HepG2 (cell line): ENCODE data around the gene OSCP1. TPM values are rescaled to one million over a fixed set of nuclear protein-coding genes. Genes with fewer than 3 reads are reported as not detected.

Experiments
- AGO1 ChIP-seq: fragments of 200-400 bp; formaldehyde crosslinking; IDR thresholded peaks from 2 replicates; pipeline ENCODE4 v1.6.1; 2017; ENCODE audit warnings: mild to moderate bottlenecking, low read depth, low read length, moderate library complexity; ENCODE audit not compliant: poor library complexity, severe bottlenecking
- CHD4 ChIP-seq: fragments of 200-600 bp; sonication (generic); IDR thresholded peaks from 2 replicates; pipeline ENCODE4 v1.7.0; 2017; ENCODE audit warnings: mild to moderate bottlenecking, low read length, borderline replicate concordance
- DPF2 ChIP-seq: sonication (generic); formaldehyde crosslinking; IDR thresholded peaks from 2 replicates; pipeline ENCODE4 v1.4.0; 2020; ENCODE audit warnings: mild to moderate bottlenecking, low read depth, missing genetic modification reagents, borderline replicate concordance
- GFI1 ChIP-seq: sonication (generic); formaldehyde crosslinking; IDR thresholded peaks from 2 replicates; pipeline ENCODE4 v1.5.0; 2020; ENCODE audit warnings: missing genetic modification reagents, mild to moderate bottlenecking, borderline replicate concordance
- HOXA7 ChIP-seq: sonication (generic); formaldehyde crosslinking; IDR thresholded peaks from 2 replicates; pipeline ENCODE4 v1.8.1; 2022; ENCODE audit warnings: mild to moderate bottlenecking, missing genetic modification reagents, moderate library complexity
- LCORL ChIP-seq, 2 experiments: fragments of 450-650 bp in 1 of 2; sonication (generic) in 1 of 2; formaldehyde crosslinking in 1 of 2; IDR thresholded peaks; 2 replicates each; pipeline versions ENCODE4 v1.5.0 to v1.6.1; 2017 to 2020; ENCODE audit warnings: antibody characterized with exemption in 1 of 2, missing genetic modification reagents in 1 of 2
- MXD1 ChIP-seq: sonication (generic); formaldehyde crosslinking; IDR thresholded peaks from 2 replicates; pipeline ENCODE4 v1.4.0; 2020; ENCODE audit warnings: mild to moderate bottlenecking, missing genetic modification reagents
- NFYB ChIP-seq: sonication (generic); formaldehyde crosslinking; IDR thresholded peaks from 2 replicates; pipeline ENCODE4 v1.4.0; 2020; ENCODE audit warnings: missing genetic modification reagents
- PLSCR1 ChIP-seq: sonication (generic); formaldehyde crosslinking; IDR thresholded peaks from 2 replicates; pipeline ENCODE4 v1.5.0; 2020; ENCODE audit warnings: missing genetic modification reagents, mild to moderate bottlenecking, borderline replicate concordance
- RELA ChIP-seq: sonication (generic); formaldehyde crosslinking; IDR thresholded peaks from 2 replicates; pipeline ENCODE4 v1.4.0; 2020; ENCODE audit warnings: missing genetic modification reagents
- TFAP4 ChIP-seq: sonication (generic); IDR thresholded peaks from 2 replicates; pipeline ENCODE4 v1.6.1; 2016; ENCODE audit warnings: low read depth, borderline replicate concordance
- ZBTB2 ChIP-seq: sonication (generic); formaldehyde crosslinking; IDR thresholded peaks from 2 replicates; pipeline ENCODE4 v1.8.0; 2022; ENCODE audit warnings: low read depth, missing genetic modification reagents
- ZBTB33 ChIP-seq: sonication (generic); formaldehyde crosslinking; IDR thresholded peaks from 2 replicates; pipeline ENCODE4 v1.4.0; 2020; ENCODE audit warnings: missing genetic modification reagents
- ZIK1 ChIP-seq: sonication (generic); formaldehyde crosslinking; IDR thresholded peaks from 2 replicates; pipeline ENCODE4 v1.5.0; 2020; ENCODE audit warnings: mild to moderate bottlenecking, low read depth, missing genetic modification reagents, borderline replicate concordance
- ZNF263 ChIP-seq: sonication (generic); formaldehyde crosslinking; IDR thresholded peaks from 2 replicates; pipeline ENCODE4 v1.4.0; 2020; ENCODE audit warnings: missing genetic modification reagents
- ZNF333 ChIP-seq: sonication (generic); formaldehyde crosslinking; IDR thresholded peaks from 2 replicates; pipeline ENCODE4 v1.4.0; 2020; ENCODE audit warnings: mild to moderate bottlenecking, missing genetic modification reagents, borderline replicate concordance
- ZNF382 ChIP-seq: sonication (generic); formaldehyde crosslinking; IDR thresholded peaks from 2 replicates; pipeline ENCODE4 v1.5.0; 2020; ENCODE audit warnings: missing genetic modification reagents, mild to moderate bottlenecking, borderline replicate concordance
- ZNF543 ChIP-seq: sonication (generic); formaldehyde crosslinking; IDR thresholded peaks from 2 replicates; pipeline ENCODE4 v1.4.0; 2020; ENCODE audit warnings: mild to moderate bottlenecking, missing genetic modification reagents
- ZNF546 ChIP-seq: sonication (generic); formaldehyde crosslinking; conservative IDR thresholded peaks from 2 replicates; pipeline ENCODE4 v1.8.1; 2023; ENCODE audit warnings: mild to moderate bottlenecking, missing genetic modification reagents
- ZNF652 ChIP-seq: IDR thresholded peaks from 2 replicates; pipeline ENCODE4 v1.6.1; 2016; ENCODE audit warnings: low read depth, borderline replicate concordance
- ZNF784 ChIP-seq: sonication (generic); formaldehyde crosslinking; IDR thresholded peaks from 2 replicates; pipeline ENCODE4 v1.5.1; 2020; ENCODE audit warnings: missing genetic modification reagents, mild to moderate bottlenecking, borderline replicate concordance
- polyA plus RNA-seq, 8 experiments: library from polyadenylated mRNA; depleted of rRNA in 3 of 8; stranded (reverse) in 7 of 8; unstranded in 1 of 8; fragments of >200 nt; fragmentation: Illumina TruSeq in 4 of 8; extraction: Trizol in 4 of 8; gene quantifications; 2 replicates each; pipeline versions ENCODE4 v1.2.1 to v1.2.3, GENCODE V29; 2011 to 2016; ENCODE audit warnings: low read depth in 4 of 8, missing spikeins in 1 of 8, mixed read lengths in 1 of 8; ENCODE audit not compliant: insufficient read depth in 1 of 8
- total RNA-seq, 5 experiments: library from RNA; depleted of rRNA; stranded (reverse); fragments of >200 nt; fragmentation: Illumina TruSeq; extraction: Trizol; gene quantifications; 2 replicates each; pipeline ENCODE4 v1.2.3, GENCODE V29; 2016; ENCODE audit warnings: low read depth in 1 of 5

The OSCP1 gene
- total and polyA plus RNA-seq, 2 of the 13 experiments (the other 11 are each of a cell fraction or from before 2014, with no cell fraction given) = 0.60 to 0.84 TPM

- no peak for TF ChIP-seq ZNF652 (CRISPR knock-in tag)
- peak; percentile 75; the same call in 1 of the 2 replicates for TF ChIP-seq MXD1 (CRISPR knock-in tag)
- TF ChIP-seq ZIK1 (CRISPR knock-in tag) = no peak
- TF ChIP-seq LCORL (IDR thresholded peaks at IDR 0.05) = no peak
- TF ChIP-seq LCORL (CRISPR knock-in tag; IDR thresholded peaks at IDR 0.05) = peak; percentile 74
- no peak for TF ChIP-seq ZNF333 (CRISPR knock-in tag)
- peak; percentile 69; the same call in 1 of the 2 replicates for TF ChIP-seq ZBTB2 (CRISPR knock-in tag)
- peak; percentile 37 for TF ChIP-seq AGO1
- TF ChIP-seq ZNF546 (CRISPR knock-in tag) = no peak
- no peak for TF ChIP-seq ZNF543 (CRISPR knock-in tag)
- TF ChIP-seq HOXA7 = no peak
- TF ChIP-seq TFAP4 = peak; percentile 6; the same call in 1 of the 2 replicates
- TF ChIP-seq NFYB = peak; percentile 82
- no peak for TF ChIP-seq ZNF382 (CRISPR knock-in tag)
- TF ChIP-seq RELA = no peak
- peak; percentile 79 for TF ChIP-seq ZNF263 (CRISPR knock-in tag)
- TF ChIP-seq ZNF784 (CRISPR knock-in tag) = no peak
- TF ChIP-seq GFI1 (CRISPR knock-in tag) = peak; percentile 42; the same call in 1 of the 2 replicates
- no peak for TF ChIP-seq CHD4
- no peak for TF ChIP-seq PLSCR1
- no peak for TF ChIP-seq ZBTB33 (CRISPR knock-in tag)
- TF ChIP-seq DPF2 (CRISPR knock-in tag) = no peak
Measured at GRCh38 chr1:36397378-36398230, 52.6 kb downstream of the OSCP1 start, which contains the start of gene LSM10 (continued).
